SK-N-SH (cell line): ENCODE results near the gene OTUD4.
"Not testable (repeated sequence)": the region's sequence is repeated elsewhere in the genome, so short reads cannot be mapped to it uniquely, and the experiment has no call there.

Source experiments
- CHD2 ChIP-seq: fragments of 150-350 bp; IDR thresholded peaks from 2 replicates; pipeline ENCODE4 v1.6.1; 2018; ENCODE audit warnings: low read length; ENCODE audit not compliant: partially characterized antibody
- EZH2phosphoT487 ChIP-seq: fragments of 200-600 bp; sonication (generic); IDR thresholded peaks from 2 replicates; pipeline ENCODE4 v1.6.1; 2017; ENCODE audit warnings: low read depth, mixed run types, mild to moderate bottlenecking, antibody characterized with exemption, moderate library complexity, borderline replicate concordance
- FOXJ3 ChIP-seq: sonication (generic); formaldehyde crosslinking; IDR thresholded peaks from 2 replicates; pipeline ENCODE4 v1.5.1; 2020; ENCODE audit warnings: mild to moderate bottlenecking, missing genetic modification reagents
- JUND ChIP-seq: IDR thresholded peaks from 2 replicates; pipeline ENCODE4 v1.4.0; 2012
- MAX ChIP-seq: IDR thresholded peaks from 2 replicates; pipeline ENCODE4 v1.4.0; 2012; ENCODE audit warnings: low read depth
- POLR2AphosphoS5 ChIP-seq: IDR thresholded peaks from 2 replicates; pipeline ENCODE4 v1.6.1; 2012; ENCODE audit warnings: low read depth, low read length
- RAD21 ChIP-seq: IDR thresholded peaks from 2 replicates; pipeline ENCODE4 v1.6.1; 2012; ENCODE audit warnings: mild to moderate bottlenecking, low read length
- RFX5 ChIP-seq: IDR thresholded peaks from 2 replicates; pipeline ENCODE4 v1.6.1; 2012; ENCODE audit warnings: mild to moderate bottlenecking, improper control_type of control experiment, low read length
- TCF12 ChIP-seq: IDR thresholded peaks from 2 replicates; pipeline ENCODE4 v1.4.0; 2012
- TEAD4 ChIP-seq: IDR thresholded peaks from 2 replicates; pipeline ENCODE4 v1.4.0; 2012; ENCODE audit warnings: mild to moderate bottlenecking, borderline replicate concordance; ENCODE audit not compliant: insufficient read depth
- USF2 ChIP-seq: fragments of 150-350 bp; IDR thresholded peaks from 2 replicates; pipeline ENCODE4 v1.6.1; 2017; ENCODE audit warnings: antibody characterized with exemption, low read length, low read depth, borderline replicate concordance
- TF ChIP-seq, protein P1 (sequence below): fragments of 200-600 bp; sonication (generic); IDR thresholded peaks from 2 replicates; pipeline ENCODE4 v1.6.1; 2017; ENCODE audit warnings: antibody characterized with exemption, mild to moderate bottlenecking, moderate library complexity
- TF ChIP-seq, protein P2 (sequence below): IDR thresholded peaks from 2 replicates; pipeline ENCODE4; 2012

DNA sequence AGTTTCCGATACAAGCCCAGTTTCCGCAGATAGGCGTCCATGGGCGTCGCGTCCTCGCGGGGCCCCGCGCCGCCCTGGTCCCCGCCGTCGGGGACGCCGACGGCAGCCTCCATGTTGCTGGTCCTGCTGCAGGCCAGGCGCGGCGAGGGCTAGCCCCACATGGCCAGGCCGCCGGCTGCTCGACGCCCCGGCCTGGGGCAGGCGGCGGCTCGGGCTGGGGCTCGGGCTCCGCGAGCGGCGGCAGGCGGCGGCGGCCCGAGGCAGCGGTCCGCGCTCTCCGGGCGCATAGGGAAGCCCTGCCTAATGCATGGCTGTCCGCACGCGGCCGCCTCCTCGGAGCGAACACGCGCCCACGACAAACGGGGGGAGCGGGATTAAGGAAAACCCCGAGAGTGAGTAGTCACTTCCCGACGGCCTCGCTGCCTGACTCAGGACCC, 510 bp downstream of the OTUD4 start:
- TF ChIP-seq CHD2, EZH2phosphoT487, MAX, TCF12, JUND, USF2, RAD21, FOXJ3, RFX5, TEAD4, POLR2AphosphoS5: not testable (repeated sequence)
- TF ChIP-seq, protein P1, sequence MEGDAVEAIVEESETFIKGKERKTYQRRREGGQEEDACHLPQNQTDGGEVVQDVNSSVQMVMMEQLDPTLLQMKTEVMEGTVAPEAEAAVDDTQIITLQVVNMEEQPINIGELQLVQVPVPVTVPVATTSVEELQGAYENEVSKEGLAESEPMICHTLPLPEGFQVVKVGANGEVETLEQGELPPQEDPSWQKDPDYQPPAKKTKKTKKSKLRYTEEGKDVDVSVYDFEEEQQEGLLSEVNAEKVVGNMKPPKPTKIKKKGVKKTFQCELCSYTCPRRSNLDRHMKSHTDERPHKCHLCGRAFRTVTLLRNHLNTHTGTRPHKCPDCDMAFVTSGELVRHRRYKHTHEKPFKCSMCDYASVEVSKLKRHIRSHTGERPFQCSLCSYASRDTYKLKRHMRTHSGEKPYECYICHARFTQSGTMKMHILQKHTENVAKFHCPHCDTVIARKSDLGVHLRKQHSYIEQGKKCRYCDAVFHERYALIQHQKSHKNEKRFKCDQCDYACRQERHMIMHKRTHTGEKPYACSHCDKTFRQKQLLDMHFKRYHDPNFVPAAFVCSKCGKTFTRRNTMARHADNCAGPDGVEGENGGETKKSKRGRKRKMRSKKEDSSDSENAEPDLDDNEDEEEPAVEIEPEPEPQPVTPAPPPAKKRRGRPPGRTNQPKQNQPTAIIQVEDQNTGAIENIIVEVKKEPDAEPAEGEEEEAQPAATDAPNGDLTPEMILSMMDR: not testable (repeated sequence)
- TF ChIP-seq, protein P2, sequence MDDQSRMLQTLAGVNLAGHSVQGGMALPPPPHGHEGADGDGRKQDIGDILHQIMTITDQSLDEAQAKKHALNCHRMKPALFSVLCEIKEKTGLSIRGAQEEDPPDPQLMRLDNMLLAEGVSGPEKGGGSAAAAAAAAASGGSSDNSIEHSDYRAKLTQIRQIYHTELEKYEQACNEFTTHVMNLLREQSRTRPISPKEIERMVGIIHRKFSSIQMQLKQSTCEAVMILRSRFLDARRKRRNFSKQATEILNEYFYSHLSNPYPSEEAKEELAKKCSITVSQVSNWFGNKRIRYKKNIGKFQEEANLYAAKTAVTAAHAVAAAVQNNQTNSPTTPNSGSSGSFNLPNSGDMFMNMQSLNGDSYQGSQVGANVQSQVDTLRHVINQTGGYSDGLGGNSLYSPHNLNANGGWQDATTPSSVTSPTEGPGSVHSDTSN: not testable (repeated sequence)
